HepG2 (cell line): ENCODE results near the gene ABCC12.

Experiments
- JUN ChIP-seq: sonication (generic); formaldehyde crosslinking; IDR thresholded peaks from 2 replicates; pipeline ENCODE4 v1.4.0; 2020; ENCODE audit warnings: mild to moderate bottlenecking, missing genetic modification reagents
- MTERF4 ChIP-seq: sonication (generic); formaldehyde crosslinking; IDR thresholded peaks from 2 replicates; pipeline ENCODE4 v1.8.0; 2023; ENCODE audit warnings: mild to moderate bottlenecking, missing genetic modification reagents
- NFE2L1 ChIP-seq: sonication (generic); formaldehyde crosslinking; IDR thresholded peaks from 2 replicates; pipeline ENCODE4 v1.4.0; 2020; ENCODE audit warnings: missing genetic modification reagents, mild to moderate bottlenecking, borderline replicate concordance
- POLR2A ChIP-seq, 2 experiments: IDR thresholded peaks; 2 replicates each; pipeline ENCODE4 v1.6.1; 2011; ENCODE audit warnings: low read depth in 2 of 2, low read length in 2 of 2, mild to moderate bottlenecking in 1 of 2, moderate library complexity in 1 of 2; ENCODE audit not compliant: insufficient read depth in 1 of 2
- TCF7L2 ChIP-seq: IDR thresholded peaks from 2 replicates; pipeline ENCODE4 v1.6.1; 2011; ENCODE audit warnings: mild to moderate bottlenecking, low read depth, low read length, moderate library complexity
- ZBTB7A ChIP-seq: sonication (generic); formaldehyde crosslinking; IDR thresholded peaks from 2 replicates; pipeline ENCODE4 v1.8.0; 2022; ENCODE audit warnings: mild to moderate bottlenecking, missing genetic modification reagents
- TF ChIP-seq, protein P1 (sequence below): sonication (generic); formaldehyde crosslinking; IDR thresholded peaks from 2 replicates; pipeline ENCODE4 v1.8.1; 2023; ENCODE audit warnings: mild to moderate bottlenecking, missing genetic modification reagents, borderline replicate concordance

DNA sequence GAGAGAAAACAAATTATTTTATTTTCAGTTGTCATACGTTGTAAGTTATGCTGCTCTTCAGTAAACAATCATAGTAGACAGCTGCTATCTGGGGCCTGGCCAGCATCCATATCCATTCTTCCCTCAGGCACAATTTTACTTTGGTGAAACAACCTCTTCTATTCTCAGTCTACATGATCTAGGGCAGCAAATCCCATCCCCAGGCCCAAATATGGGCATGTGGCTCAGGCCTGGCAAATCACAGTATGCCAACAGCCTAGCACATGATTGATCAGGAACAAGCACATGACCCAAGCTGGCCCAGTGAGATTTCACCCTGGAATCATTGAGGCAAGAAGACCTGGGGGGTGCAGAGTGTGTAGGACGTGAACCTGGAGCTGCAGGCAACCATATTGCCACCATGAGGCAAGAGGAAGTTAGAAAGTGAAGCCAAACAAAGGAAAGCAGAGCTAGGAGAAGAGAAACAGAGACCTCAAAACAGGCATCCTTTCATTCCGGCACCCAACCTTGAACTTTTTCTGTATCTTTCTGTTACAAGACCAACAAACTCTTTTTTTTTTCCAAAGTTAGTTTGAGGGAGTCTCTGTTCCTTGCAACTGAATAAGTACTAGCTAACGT lies 10.3 kb upstream of the ABCC12 start:
- TF ChIP-seq NFE2L1 (no peak), TCF7L2 (no peak), POLR2A (IDR thresholded peaks at IDR 0.05; ENCODE audit: insufficient read depth in 1 of 2, low read depth in 2 of 2, low read length in 2 of 2) (no peak), JUN (CRISPR knock-in tag) (no peak), MTERF4 (CRISPR knock-in tag) (no peak), ZBTB7A (CRISPR knock-in tag) (no peak)
- TF ChIP-seq, protein P1, sequence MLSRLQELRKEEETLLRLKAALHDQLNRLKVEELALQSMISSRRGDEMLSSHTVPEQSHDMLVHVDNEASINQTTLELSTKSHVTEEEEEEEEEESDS (CRISPR knock-in tag): no peak
